Activated CD4-positive, alpha-beta memory T cell treated with anti-CD3 and anti-CD28 coated beads for 36 hours (primary cell): ENCODE results near the gene WFDC10A. TPM values are rescaled to one million over a fixed set of nuclear protein-coding genes. Genes with fewer than 3 reads are reported as not detected.
"Not testable (repeated sequence)": the region's sequence is repeated elsewhere in the genome, so short reads cannot be mapped to it uniquely, and the experiment has no call there.

Experiments
- CTCF ChIA-PET: fragments of 350-600 bp; sonication (Branson Sonifier 250); formaldehyde crosslinking; loops from one replicate; lab custom pipeline; 2021; ENCODE audit warnings: antibody characterized with exemption, inconsistent platforms; lab: Charles Lee
- POLR2A ChIA-PET: fragments of 350-600 bp; sonication (Branson Sonifier 250); formaldehyde crosslinking; loops from one replicate; lab custom pipeline; 2021; ENCODE audit warnings: antibody characterized with exemption; lab: Charles Lee
- DNase-seq: peaks from one replicate; pipeline ENCODE4 v3.0.0-alpha.2; 2020
- H3K27ac Mint-ChIP-seq: one replicate; pipeline ENCODE4 v1.8.0; 2021; ENCODE audit warnings: mixed read lengths
- H3K27me3 Mint-ChIP-seq: one replicate; pipeline ENCODE4 v1.8.0; 2021; ENCODE audit warnings: mixed read lengths
- H3K36me3 Mint-ChIP-seq: one replicate; pipeline ENCODE4 v1.8.0; 2021; ENCODE audit warnings: mixed read lengths
- H3K4me1 Mint-ChIP-seq: one replicate; pipeline ENCODE4 v1.8.0; 2021; ENCODE audit warnings: low read depth, mixed read lengths
- H3K4me3 Mint-ChIP-seq: one replicate; pipeline ENCODE4 v1.8.0; 2021; ENCODE audit warnings: mild to moderate bottlenecking, mixed read lengths
- H3K9me3 Mint-ChIP-seq: one replicate; pipeline ENCODE4 v1.8.0; 2021; ENCODE audit warnings: mixed read lengths
- intact Hi-C: fragments of 100-400 bp; cut with micrococcal nuclease; formaldehyde crosslinking; loops from one replicate; pipeline ENCODE4 v1.15.1; 2023
- total RNA-seq, 2 experiments: library from RNA; stranded (reverse); gene quantifications; one replicate each; pipeline ENCODE4 v1.2.3, GENCODE V29; 2021

WFDC10A gene
- not detected for total RNA-seq

DNA sequence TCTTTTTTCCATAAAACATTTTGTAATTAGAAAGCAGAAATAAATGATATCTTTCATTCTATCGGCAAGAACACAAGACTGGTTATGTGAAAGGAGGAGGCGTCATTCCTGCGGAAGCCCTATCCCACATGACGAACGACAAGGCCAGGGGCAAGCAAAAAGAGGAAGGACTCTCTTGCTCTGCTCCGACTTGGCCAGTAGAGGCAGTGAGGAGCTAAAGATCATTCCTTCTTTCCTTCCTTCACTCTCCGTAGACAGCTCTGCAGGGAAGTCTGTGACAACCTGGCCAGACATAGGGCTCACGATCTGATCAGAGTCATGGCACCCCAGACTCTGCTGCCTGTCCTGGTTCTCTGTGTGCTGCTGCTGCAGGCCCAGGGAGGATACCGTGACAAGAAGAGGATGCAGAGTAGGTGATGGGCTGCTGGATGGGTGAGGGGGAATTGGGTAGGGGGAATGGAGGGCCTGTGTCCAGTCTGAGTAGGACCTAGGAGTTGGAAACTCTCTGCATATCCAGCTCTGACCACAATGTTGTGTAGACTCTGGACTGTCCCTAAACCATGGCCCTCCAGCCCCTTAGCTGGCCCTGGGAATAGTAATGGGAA is at the start of gene WFDC10A:
Gene WFDC10A (plus strand): TSS at position 244 of the 605 bp plus-strand sequence. CDS start 75 bp downstream, at position 319.
- Mint-ChIP-seq H3K4me1 (peaks cover 2% of the 10 kb centered on the region), H3K27ac (no peak within 1 kb of the TSS), H3K36me3 (no peaks in the 10 kb centered on the region), H3K27me3 (peaks cover 24% of the 10 kb centered on the region), H3K9me3 (peaks cover 5% of the 10 kb centered on the region), H3K4me3 (no peak within 1 kb of the TSS)
- DNase-seq, result peak; percentile 38
- intact Hi-C loops, result no loop called here
- POLR2A ChIA-PET, result no interaction called here
- CTCF ChIA-PET, result interaction anchor here (0.6 to 5.2 kb wide), 20 partner anchors 10 to 256 kb away, joined by 3 to 44 read pairs (median 4); no protein-coding TSS in a partner anchor

DNA sequence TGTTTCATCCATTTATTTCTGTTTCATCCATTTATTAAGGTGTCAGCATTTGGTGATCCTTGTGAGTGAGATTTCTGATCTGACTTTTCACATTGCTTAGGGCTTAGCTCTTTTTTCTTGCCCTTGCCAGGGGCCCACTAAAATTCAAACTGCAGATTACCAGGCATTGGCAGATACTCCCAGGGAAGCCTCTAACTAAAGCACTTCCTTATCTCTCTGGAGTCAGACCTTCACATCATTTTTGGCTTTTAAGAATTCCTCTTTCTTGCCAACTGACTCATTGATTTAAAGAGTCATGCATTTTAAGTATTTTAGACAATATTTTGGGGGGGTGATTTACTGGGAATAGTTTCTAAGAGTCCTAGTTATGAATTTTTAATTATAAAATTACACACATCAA is 47.8 kb upstream of the WFDC10A start:
- H3K27me3 Mint-ChIP-seq, result peaks cover 11% of the 10 kb centered on the region
- ChIA-PET CTCF (no interaction called here), POLR2A (no interaction called here)
- no peaks in the 10 kb centered on the region for H3K9me3 Mint-ChIP-seq
- DNase-seq, result no peak
- H3K27ac Mint-ChIP-seq, result no peak overlapping the region
- intact Hi-C loops, result no loop called here
- H3K4me3 Mint-ChIP-seq, result no peak overlapping the region
- no peaks in the 10 kb centered on the region for H3K4me1 Mint-ChIP-seq
- no peaks in the 10 kb centered on the region for H3K36me3 Mint-ChIP-seq

DNA sequence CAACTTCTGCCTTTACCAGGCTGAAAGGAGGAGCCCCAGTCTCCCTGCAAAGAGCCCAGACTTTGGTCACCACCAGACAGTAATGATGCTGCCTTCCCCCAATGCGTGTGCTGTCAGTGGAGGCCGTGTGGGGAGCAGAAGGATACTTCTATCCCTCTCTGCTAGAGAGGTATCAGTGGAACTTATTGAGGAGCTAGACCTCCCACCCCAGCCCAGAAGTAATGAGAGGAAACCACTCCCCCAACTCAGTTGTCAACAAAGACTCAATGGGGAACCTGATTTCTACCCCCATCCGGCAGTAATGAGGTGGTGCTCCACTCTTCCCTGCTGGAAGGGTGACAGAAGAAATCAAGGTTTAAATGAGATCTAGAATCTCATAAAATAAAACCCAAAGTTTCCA is 46.0 kb upstream of the WFDC10A start:
- Mint-ChIP-seq H3K27me3 (peaks cover 14% of the 10 kb centered on the region), H3K27ac (no peak overlapping the region), H3K9me3 (no peaks in the 10 kb centered on the region), H3K36me3 (no peaks in the 10 kb centered on the region), H3K4me1 (no peaks in the 10 kb centered on the region), H3K4me3 (no peak overlapping the region)
- intact Hi-C loops, result no loop called here
- DNase-seq, result no peak
- ChIA-PET POLR2A (no interaction called here), CTCF (interaction anchor here (1.1 kb wide), 1 partner anchor 187 kb away, joined by 4 read pairs; no protein-coding TSS in a partner anchor)

DNA sequence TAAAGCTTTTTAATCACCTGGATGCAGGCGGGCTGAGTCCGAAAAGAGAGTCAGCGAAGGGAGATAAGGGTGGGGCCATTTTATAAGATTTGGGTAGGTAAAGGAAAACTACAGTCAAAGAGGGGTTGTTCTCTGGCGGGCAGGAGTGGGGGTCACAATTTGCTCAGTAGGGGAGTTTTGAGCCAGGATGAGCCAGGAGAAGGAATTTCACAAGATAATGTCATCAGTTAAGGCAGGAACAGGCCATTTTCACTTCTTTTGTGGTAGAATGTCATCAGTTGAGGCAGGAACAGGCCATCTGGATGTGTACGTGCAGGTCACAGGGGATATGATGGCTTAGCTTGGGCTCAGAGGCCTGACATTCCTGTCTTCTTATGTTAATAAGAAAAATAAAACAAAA is 45.2 kb upstream of the WFDC10A start:
- H3K9me3 Mint-ChIP-seq, H3K4me3 Mint-ChIP-seq, H3K4me1 Mint-ChIP-seq, POLR2A ChIA-PET, H3K36me3 Mint-ChIP-seq, intact Hi-C loops, H3K27ac Mint-ChIP-seq, DNase-seq: not testable (repeated sequence)
- CTCF ChIA-PET, result interaction anchor here (1.1 kb wide), 1 partner anchor 187 kb away, joined by 4 read pairs; no protein-coding TSS in a partner anchor
- peaks cover 10% of the 10 kb centered on the region for H3K27me3 Mint-ChIP-seq

DNA sequence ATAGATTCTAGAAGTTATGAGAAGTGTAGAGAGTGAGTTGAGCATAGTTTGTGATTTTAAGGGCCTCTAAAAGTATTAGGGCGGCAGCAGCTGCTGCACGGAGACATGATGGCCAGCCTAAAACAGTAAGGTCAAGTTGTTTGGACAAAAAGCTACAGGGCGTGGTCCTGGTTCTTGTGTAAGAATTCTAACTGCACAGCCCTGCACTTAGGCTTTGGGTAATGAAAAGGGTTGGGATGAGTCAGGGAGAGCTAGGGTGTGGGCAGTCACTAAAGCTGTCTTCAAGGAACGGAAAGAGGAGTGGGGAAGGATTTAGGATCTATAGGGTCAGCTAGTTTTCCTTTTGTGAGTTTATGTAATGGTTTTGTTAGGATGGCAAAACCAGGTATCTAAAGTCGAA is 43.6 kb upstream of the WFDC10A start:
- H3K27ac Mint-ChIP-seq, H3K4me3 Mint-ChIP-seq, H3K27me3 Mint-ChIP-seq, CTCF ChIA-PET, intact Hi-C loops, POLR2A ChIA-PET, H3K4me1 Mint-ChIP-seq, H3K9me3 Mint-ChIP-seq, H3K36me3 Mint-ChIP-seq, DNase-seq: not testable (repeated sequence)

DNA sequence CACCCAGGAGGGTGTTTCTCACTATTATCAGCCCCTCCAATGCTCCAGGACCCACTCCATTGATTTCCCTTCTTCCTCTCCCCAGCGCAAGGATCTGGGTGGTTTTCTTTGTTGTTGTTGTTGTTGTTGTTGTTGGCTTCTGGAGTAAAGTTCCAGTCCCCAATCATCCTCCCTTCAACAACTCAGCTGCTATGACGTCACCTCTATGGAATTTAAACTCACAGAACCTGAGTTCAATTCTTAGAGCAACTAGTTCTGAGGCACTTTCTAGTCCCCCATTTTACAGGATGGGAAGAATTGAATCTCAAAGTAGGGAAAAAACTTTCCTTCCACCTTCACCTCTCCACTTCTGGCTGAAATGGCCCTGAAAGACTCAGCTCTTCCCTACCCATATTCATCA is 40.7 kb upstream of the WFDC10A start:
- DNase-seq, result no peak
- Mint-ChIP-seq H3K27me3 (peaks cover 5% of the 10 kb centered on the region), H3K36me3 (no peaks in the 10 kb centered on the region), H3K4me1 (no peaks in the 10 kb centered on the region), H3K27ac (no peak overlapping the region), H3K9me3 (no peaks in the 10 kb centered on the region), H3K4me3 (no peak overlapping the region)
- ChIA-PET CTCF (interaction anchor here (2.0 kb wide), 1 partner anchor 183 kb away, joined by 17 read pairs; no protein-coding TSS in a partner anchor), POLR2A (no interaction called here)
- intact Hi-C loops, result no loop called here

DNA sequence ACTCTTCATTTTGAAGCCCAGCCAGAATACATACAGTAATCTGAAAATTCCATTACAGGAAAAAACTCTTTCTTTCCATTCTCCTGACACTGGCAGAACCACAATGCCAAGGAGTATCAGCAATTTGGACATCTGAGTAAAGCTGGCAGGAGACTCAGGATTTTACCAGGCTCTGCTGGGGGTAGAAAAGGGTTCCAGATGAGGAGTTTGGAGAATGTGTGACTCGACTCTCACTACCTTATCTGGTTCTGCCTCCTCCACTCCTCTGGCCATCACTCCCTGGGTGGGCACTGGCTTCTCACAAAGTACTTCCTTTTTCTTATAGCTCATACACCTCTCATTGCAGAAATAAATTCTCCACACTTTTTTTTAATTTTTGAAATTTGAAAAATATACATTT is 39.8 kb upstream of the WFDC10A start:
- POLR2A ChIA-PET, result no interaction called here
- intact Hi-C loops, result no loop called here
- CTCF ChIA-PET, result interaction anchor here (0.6 to 2.0 kb wide), 2 partner anchors 180 to 182 kb away, joined by 3 to 17 read pairs; no protein-coding TSS in a partner anchor
- DNase-seq, result no peak
- no peaks in the 10 kb centered on the region for H3K9me3 Mint-ChIP-seq
- H3K27me3 Mint-ChIP-seq, result peaks cover 13% of the 10 kb centered on the region
- H3K4me1 Mint-ChIP-seq, result no peaks in the 10 kb centered on the region
- no peak overlapping the region for H3K27ac Mint-ChIP-seq
- no peak overlapping the region for H3K4me3 Mint-ChIP-seq
- no peaks in the 10 kb centered on the region for H3K36me3 Mint-ChIP-seq

DNA sequence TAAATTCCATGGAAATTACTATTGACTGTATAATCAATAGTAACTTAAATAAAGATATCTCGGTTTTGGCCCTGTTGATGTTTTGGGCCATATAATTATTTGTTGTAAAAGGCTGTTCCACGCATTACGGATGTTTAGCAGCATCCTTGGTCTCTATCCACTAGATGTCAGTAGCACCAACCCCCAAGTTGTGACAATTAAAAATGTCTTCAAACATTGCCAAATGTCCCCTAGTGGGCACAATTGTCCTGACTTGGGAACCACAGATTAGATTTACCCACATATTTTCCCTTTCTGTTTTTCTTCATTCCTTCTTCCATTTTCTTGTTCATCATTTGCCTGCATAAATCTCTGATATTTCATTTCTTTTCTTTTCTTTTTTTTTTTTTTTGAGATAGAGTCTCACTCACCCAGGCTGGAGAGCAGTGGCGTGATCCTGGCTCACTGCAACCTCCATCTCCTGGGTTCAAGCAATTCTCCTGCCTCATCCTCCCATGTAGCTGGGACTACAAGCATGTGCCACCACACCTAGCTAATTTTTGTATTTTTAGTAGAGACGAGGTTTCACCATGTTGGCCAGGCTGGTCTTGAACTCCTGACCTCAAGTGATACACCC is 36.9 kb upstream of the WFDC10A start:
- CTCF ChIA-PET, result interaction anchor here (0.7 to 4.9 kb wide), 5 partner anchors 17 to 386 kb away, joined by 3 to 80 read pairs (median 3); partner anchors contain the start of gene WFDC10A

DNA sequence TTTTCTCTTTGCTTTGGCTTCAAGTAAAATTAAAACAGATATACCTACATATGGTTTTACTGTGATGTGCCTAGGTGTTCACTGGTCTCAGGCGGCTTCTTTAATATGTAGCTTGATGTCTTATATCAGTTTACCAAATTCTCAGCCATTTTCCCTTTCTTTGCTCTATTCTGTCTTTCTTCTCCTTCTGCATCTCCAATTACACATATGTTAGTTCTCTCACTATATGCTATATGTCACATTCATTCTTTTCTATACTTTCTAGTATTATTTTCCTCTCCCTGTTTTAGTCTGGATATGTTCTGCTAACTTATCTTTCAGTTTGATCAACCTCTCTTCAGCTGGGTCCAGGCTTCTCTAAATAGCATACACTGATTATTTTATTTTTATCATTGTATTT is 36.0 kb upstream of the WFDC10A start:
- POLR2A ChIA-PET, result no interaction called here
- no peaks in the 10 kb centered on the region for H3K9me3 Mint-ChIP-seq
- H3K27ac Mint-ChIP-seq, result no peak overlapping the region
- intact Hi-C loops, result no loop called here
- peaks cover 29% of the 10 kb centered on the region for H3K27me3 Mint-ChIP-seq
- H3K36me3 Mint-ChIP-seq, result no peaks in the 10 kb centered on the region
- CTCF ChIA-PET, result interaction anchor here (0.7 to 4.9 kb wide), 4 partner anchors 36 to 385 kb away, joined by 3 to 80 read pairs (median 5); partner anchors contain the start of gene WFDC10A
- no peaks in the 10 kb centered on the region for H3K4me1 Mint-ChIP-seq
- H3K4me3 Mint-ChIP-seq, result no peak overlapping the region
- DNase-seq, result no peak

More for the DNA sequence above, 36.9 kb upstream of the WFDC10A start:
- peak; percentile 11 for DNase-seq
- no peaks in the 10 kb centered on the region for H3K9me3 Mint-ChIP-seq
- no peaks in the 10 kb centered on the region for H3K36me3 Mint-ChIP-seq
- H3K27ac Mint-ChIP-seq, result no peak overlapping the region
- H3K4me3 Mint-ChIP-seq, result no peak overlapping the region
- H3K27me3 Mint-ChIP-seq, result peaks cover 26% of the 10 kb centered on the region
- H3K4me1 Mint-ChIP-seq, result no peaks in the 10 kb centered on the region
- POLR2A ChIA-PET, result no interaction called here
- intact Hi-C loops, result loop anchor here (1.0 kb wide), 1 partner anchor 179 kb away; no protein-coding TSS in a partner anchor

DNA sequence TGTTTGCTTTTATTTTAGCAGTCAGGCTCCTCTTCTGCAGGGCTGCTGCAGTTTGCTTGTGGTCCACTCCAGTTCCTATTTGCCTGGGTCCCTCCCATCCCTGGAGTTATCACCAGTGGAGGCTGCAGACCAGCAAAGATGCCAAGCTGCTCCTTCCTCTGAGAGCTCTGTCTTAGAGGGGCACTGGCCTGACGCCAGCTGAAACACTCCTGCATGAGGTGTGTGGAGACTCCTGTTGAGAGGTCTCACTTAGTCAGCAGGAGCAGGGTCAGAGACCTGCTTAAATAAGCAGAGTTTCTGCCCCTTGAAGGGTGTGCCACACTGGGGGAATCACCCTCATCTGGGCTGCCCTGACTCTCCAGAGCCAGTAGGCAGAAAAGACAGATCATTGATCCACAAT is 34.3 kb upstream of the WFDC10A start:
- peaks cover 35% of the 10 kb centered on the region for H3K27me3 Mint-ChIP-seq
- no peak for DNase-seq
- no peaks in the 10 kb centered on the region for H3K4me1 Mint-ChIP-seq
- intact Hi-C loops, result no loop called here
- POLR2A ChIA-PET, result interaction anchor here (0.9 kb wide), 1 partner anchor 29 kb away, joined by 3 read pairs; no protein-coding TSS in a partner anchor
- no peaks in the 10 kb centered on the region for H3K9me3 Mint-ChIP-seq
- H3K4me3 Mint-ChIP-seq, result no peak overlapping the region
- no peaks in the 10 kb centered on the region for H3K36me3 Mint-ChIP-seq
- H3K27ac Mint-ChIP-seq, result no peak overlapping the region
- CTCF ChIA-PET, result interaction anchor here (0.6 to 4.9 kb wide), 3 partner anchors 35 to 175 kb away, joined by 3 to 80 read pairs (median 4); partner anchors contain the start of gene WFDC10A

DNA sequence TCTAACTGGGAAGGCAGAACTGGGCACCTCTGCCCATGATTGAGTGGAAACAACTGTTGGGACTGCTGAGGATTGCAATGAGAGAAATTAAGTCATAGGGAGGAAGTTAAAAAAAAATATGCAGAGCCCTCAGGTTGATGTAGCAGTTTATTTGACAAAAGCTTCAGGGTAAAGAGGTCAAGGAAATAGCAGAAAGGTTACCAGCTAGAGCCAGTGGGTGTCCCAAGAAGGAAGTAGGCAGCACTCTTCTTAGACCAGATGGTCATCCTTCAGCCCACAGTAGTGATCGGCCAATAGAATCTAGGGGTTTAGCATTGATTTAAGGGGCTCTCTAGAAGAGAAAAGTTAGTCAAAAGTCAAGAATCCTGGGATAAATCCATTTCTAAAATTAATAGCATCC is 21.7 kb upstream of the WFDC10A start:
- DNase-seq, result no peak
- H3K27me3 Mint-ChIP-seq, result peaks cover 25% of the 10 kb centered on the region
- H3K4me1 Mint-ChIP-seq, result peaks cover 19% of the 10 kb centered on the region
- ChIA-PET POLR2A (no interaction called here), CTCF (interaction anchor here (0.7 to 1.2 kb wide), 2 partner anchors 22 to 166 kb away, joined by 3 to 4 read pairs; partner anchors contain the start of gene WFDC10A)
- intact Hi-C loops, result no loop called here
- peaks cover 24% of the 10 kb centered on the region for H3K9me3 Mint-ChIP-seq
- peaks cover 6% of the 10 kb centered on the region for H3K36me3 Mint-ChIP-seq
- no peak overlapping the region for H3K4me3 Mint-ChIP-seq
- H3K27ac Mint-ChIP-seq, result no peak overlapping the region

DNA sequence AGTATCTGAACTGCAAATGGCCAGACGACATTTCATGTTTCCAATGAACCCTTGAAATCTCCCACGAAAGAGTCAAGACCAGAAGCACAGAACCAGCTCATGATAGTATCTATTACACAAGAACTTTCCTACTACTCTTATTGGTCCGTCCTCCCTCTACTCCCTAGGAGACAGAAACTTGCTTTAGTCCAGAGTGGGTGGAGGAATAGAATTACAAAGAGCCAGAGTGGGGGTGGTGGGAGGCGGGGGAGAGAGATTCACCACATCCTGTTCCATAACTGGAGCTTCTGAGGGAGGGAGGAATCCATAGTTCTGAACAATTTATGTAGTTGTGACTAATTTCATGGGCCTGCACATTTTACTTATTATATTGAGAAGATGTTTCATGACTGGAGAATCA is 18.5 kb upstream of the WFDC10A start:
- peaks cover 17% of the 10 kb centered on the region for H3K4me1 Mint-ChIP-seq
- H3K36me3 Mint-ChIP-seq, result peaks cover 3% of the 10 kb centered on the region
- no peak overlapping the region for H3K4me3 Mint-ChIP-seq
- peaks cover 28% of the 10 kb centered on the region for H3K27me3 Mint-ChIP-seq
- H3K9me3 Mint-ChIP-seq, result peaks cover 12% of the 10 kb centered on the region
- H3K27ac Mint-ChIP-seq, result no peak overlapping the region
- peak; percentile 82 for DNase-seq
- ChIA-PET CTCF (interaction anchor here (1.2 to 3.1 kb wide), 2 partner anchors 18 to 160 kb away, joined by 6 to 16 read pairs; partner anchors contain the start of gene WFDC10A), POLR2A (interaction anchor here (0.9 kb wide), 1 partner anchor 140 kb away, joined by 3 read pairs; no protein-coding TSS in a partner anchor)
- intact Hi-C loops, result loop anchor here (1.0 kb wide), 1 partner anchor 141 kb away; no protein-coding TSS in a partner anchor
